ENCODE data around the gene TMEM192. TPM values are rescaled to one million over a fixed set of nuclear protein-coding genes. Genes with fewer than 3 reads are reported as not detected.

The TMEM192 gene
- total and polyA plus RNA-seq, 2 donors: 12.0 to 14.8 TPM

Other genes starting within 250 kb of the TMEM192 start
- gene APELA, start 235.7 kb downstream of the TMEM192 start, total RNA-seq: not detected
- not detected for gene APELA, start 235.7 kb downstream of the TMEM192 start, polyA plus RNA-seq
- gene TRIM61, start 135.2 kb downstream of the TMEM192 start, total RNA-seq: 3.6 TPM
- 0.94 TPM for gene TRIM61, start 135.2 kb downstream of the TMEM192 start, polyA plus RNA-seq
- gene TRIM60, start 80.9 kb downstream of the TMEM192 start, total RNA-seq: not detected
- not detected for gene TRIM60, start 80.9 kb downstream of the TMEM192 start, polyA plus RNA-seq
- not detected for gene TRIM75, start 59.0 kb downstream of the TMEM192 start, total RNA-seq
- not detected for gene TRIM75, start 59.0 kb downstream of the TMEM192 start, polyA plus RNA-seq
- gene KLHL2, start 94.7 kb upstream of the TMEM192 start, total RNA-seq: 13.7 TPM
- 16.6 TPM for gene KLHL2, start 94.7 kb upstream of the TMEM192 start, polyA plus RNA-seq
- 126 TPM for gene MSMO1, start 214.8 kb upstream of the TMEM192 start, total RNA-seq
- gene MSMO1, start 214.8 kb upstream of the TMEM192 start, polyA plus RNA-seq: 16.6 TPM

Measured in urinary bladder (tissue), 2 donors.